Activated CD8-positive, alpha-beta memory T cell treated with anti-CD3 and anti-CD28 coated beads for 48 hours (primary cell): Measurements from ENCODE around the gene TMEM87B.
"Not testable (repeated sequence)": the region's sequence is repeated elsewhere in the genome, so short reads cannot be mapped to it uniquely, and the experiment has no call there.

Experiments used
- DNase-seq, 3 experiments: peaks; one replicate each; pipeline ENCODE4 v3.0.0-alpha.2; 2020; ENCODE audit warnings: low read depth in 2 of 3, low spot score in 2 of 3

The TMEM87B gene

DNA sequence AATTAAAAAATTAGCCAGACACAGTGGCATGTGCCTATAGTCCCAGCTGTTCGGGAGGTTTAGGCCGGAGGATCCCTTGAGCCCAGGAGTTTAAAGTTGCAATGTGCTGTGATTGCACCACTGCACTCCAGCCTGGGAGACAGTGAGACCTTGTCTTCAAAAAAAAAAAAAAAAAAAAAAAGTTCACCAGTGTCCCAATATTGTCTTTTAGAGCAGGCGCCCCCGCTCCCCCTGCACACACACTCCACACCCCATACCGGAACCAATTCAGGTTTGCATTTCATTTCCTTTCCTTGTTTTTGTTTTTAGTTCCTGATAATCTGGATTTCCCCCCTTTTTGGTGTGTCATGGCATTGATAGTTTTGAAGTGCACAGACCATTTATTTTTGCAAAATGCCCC lies 10.4 kb downstream of the TMEM87B start:
- DNase-seq: no peak

DNA sequence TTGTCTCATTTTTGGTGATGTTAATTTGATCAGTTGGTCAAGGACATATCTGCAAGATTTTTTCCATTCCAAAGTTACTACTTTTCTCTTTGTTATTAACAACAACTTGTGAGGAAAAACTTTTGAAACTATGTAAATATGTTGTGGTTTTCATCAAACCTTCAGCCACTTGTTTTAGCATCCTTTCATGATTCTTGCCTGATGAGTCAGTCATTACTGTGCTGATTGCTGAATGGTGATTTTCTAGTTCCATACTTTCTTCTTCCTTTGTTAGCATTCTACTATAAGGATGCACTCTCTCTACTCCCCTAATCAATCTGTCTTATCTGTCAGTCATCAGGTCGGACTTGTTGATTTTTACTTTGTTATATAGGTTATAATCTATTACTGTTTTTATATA lies 10.9 kb downstream of the TMEM87B start:
- no peak for DNase-seq

DNA sequence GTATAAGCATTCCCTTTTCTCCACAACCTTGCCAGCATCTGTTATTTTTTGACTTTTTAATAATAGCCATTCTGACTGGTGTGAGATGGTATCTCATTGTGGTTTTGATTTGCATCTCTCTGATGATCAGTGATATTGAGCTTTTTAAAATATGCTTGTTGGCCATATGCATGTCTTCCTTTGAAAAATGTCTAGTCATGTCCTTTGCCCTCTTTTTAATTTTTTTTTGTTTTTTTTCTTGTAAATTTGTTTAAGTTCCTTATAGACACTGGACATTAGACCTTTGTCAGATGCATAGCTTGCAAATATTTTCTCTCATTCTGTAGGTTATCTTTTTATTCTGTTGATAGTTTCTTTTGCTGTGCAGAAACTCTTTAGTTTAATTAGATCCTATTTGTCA lies 14.7 kb downstream of the TMEM87B start:
- not testable (repeated sequence) for DNase-seq

DNA sequence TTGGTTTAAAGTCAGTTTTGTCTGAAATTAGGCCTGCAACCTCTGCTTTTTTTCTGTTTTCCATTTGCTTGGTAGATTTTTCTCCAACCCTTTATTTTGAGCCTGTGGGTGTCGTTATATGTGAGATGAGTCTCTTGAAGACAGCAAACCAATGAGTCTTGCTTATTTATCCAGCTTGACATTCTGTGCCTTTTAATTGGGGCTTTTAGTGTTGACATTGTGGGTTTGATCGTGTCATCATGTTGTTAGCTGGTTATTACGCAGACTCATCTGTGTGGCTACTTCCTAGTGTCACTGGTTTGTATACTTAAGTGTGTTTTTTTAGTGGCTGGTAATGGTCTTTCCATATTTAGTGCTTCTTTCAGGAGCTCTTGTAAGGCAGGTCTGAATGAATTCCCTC lies 18.8 kb downstream of the TMEM87B start:
- DNase-seq: no peak

DNA sequence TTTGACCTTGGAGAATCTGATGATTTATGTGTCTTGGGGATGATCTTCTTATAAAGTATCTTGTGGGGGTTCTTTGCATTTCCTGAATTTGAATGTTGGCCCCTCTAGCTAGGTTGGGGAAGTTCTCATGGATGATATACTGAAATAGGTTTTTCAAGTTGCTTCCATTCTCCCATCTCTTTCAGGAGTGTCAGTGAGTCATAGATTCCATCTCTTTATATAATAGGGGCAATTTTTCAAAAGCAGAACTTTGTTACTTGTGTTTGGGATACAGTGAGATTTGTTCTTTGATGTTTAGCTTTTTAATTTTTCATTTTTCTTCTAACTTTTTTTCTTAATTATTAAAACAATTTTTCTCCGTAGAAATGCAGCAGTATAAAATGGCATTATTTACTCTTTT lies 19.4 kb downstream of the TMEM87B start:
- DNase-seq: no peak

DNA sequence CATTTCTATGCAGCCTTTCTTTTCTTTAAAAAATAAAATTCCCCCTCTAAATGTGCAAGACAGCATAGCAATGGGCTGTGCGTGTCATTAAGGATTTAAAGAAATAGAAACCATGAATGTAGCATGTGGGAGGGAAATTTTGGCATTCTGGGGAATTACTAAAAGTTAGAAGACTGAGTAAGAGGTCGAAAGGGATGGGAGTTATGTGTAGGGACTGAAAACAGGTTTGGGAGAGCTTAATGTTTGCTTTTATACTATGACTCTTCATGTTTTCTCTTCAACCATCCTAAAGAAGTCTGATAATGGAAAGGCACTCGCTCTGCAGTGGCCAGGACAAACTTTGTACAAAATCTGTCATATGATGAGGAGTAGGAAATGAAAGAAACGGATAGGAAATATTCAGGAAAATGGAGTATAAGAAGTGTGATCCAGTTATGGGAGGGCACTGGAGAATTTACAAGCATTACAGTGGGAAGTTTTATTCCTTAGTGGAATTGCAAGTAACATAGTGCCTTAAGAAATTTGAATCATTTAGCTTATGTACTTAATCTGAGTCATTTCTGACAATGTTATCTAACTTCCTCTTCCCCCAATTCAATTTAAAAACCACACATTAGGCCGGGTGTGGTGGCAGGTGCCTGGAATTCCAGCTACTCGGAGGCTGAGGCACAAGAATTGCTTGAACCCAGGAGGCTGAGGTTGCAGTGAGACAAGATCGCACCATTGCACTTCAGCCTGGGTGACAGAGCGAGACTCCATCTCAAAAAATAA lies 20.6 kb downstream of the TMEM87B start:
- DNase-seq: no peak

DNA sequence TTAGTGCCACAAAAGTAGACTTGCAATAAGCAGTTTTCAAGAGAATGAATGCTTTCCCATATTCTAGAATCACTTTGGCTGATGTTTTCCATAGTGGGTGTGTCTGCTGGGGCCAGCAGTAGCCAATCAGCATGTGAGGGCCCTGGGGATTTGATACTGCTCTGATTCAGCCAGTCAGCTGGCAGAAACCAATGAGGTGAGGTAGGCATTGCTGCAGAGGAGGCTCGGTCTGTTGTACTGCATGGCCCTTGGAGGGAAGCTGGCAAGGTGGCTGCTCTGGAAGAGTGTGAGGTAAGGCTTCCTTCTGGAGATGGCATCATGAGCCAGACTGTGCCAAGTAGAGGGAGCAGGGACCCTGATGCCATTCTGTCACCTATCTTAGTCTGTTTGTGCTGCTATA lies 22.7 kb downstream of the TMEM87B start:
- DNase-seq: no peak

DNA sequence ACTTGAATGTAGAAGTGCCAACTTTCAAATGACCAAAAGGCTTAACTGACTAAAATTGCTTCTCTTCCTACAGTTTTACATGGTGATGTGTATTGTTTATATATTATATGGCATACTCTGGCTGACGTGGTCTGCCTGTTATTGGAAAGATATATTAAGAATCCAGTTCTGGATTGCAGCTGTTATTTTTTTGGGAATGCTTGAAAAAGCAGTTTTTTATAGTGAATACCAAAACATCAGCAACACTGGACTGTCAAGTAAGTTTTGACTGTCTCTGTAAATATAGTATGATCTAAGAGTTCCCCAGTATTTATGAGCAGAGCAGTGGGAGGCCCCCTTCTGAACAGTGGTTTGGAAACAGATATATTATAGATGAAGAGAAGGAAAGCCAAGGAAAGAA lies 26.2 kb downstream of the TMEM87B start:
- DNase-seq: no peak

DNA sequence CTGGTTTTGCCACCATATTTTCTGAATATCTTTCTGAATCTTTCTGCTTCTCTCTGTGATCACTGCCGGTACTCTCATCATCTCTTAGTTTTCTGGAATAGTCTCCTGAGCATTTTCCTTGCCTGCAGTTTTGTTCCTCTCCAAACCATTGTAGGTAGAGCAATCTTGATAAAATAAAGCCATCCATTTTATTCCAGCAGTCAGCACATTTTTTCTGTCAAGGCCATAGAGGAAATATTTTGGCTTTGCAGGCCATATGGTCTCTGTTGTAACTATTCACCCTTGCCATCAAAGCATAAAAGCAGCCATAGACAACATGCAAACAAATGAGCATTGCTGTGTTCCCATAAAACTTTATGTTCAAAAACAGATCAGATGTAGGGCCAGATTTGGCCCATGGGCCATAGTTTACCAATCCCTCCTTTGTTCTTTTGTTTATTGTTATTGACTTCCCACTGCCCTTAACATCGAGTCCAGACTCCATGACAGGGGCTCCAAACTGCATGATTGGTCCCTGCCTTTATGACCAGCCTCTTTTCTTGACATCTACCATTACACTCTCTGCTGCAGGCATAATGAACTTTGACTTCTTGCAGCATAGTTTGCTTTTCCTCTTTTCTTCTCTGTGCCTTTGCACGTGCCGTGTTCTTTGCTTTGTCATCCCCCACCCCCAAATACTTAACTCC lies 29.8 kb downstream of the TMEM87B start:
- no peak for DNase-seq

DNA sequence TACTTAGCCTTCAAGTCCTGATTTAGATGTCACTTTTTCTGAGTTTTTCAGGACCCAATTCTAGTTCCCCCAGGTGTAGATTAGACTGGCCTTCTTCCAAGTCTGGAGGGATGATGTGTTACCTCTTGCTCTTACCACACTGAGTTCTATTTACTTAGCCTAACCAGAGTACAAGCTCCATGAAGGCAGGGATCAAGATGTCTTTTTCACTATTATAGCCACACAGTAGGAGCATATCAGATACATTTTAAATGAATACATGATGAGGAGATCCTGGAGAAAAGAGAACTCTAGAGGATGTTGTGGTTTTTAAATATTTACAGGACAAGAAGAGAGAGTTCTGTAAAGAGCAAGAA lies 30.3 kb downstream of the TMEM87B start:
- DNase-seq: no peak

DNA sequence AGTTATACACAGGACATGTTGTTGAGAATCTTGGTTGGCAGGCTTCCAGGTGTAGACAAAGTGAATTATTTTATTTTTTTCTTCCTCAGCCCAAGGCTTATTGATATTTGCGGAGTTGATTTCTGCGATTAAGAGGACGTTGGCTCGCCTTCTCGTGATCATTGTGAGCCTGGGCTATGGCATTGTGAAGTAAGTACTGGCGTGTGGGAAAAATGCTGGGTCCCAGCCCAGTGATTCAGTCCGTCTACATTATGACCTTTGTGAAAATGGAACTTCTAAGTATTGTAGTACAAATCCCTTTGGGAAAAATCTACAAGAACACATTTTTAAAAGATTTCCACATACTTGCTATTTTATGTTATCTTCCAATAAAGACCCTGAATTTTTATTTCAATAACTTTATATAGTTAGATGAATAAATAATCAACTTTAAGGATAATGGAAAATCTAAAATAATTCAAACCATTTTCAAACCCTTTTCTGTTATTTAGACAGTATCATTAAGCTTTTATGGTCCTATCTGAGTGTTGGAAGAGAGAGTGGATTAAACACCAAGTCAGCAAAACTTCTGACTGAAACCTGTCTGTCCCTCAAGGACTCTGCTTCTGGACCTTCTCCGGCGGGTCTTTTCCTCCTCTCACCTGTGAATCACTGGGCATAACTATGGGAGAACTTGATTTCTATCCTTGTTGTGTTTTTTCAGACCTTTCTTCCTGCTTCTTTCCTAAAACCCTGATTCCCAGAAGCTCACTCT lies 31.0 kb downstream of the TMEM87B start:
- DNase-seq: no peak

DNA sequence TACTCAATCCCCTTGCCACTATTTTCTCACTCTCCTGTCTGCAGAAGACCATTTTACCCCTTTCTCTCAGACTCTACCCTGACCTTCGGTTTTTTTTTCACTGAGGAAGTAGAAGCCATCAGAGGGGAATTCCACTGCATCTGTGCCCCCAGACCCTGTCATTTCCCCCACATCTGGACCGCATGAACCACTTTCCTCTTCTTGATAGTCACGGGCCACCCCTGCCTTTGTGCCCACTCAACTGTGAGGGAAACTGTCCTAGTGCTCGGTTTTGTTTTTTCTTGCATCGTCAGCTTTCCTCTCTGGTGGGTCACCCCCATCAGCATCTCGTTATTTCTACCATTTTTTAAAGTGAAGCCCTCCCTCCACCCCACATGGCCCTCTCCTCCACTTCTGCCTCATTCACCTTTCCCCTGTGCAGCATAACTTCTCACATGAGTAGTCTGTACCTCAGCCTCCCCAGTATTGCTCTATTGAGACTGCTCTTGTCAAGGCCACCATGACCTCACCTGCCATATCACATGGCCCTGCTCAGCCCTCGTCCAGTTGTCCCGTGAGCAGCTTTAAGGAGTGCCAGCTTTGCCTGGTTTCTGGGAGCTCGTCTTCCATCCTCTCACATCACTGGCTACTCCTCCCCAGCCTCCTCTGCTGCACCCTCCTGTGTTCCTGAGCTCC lies 32.4 kb downstream of the TMEM87B start:
- DNase-seq: no peak

DNA sequence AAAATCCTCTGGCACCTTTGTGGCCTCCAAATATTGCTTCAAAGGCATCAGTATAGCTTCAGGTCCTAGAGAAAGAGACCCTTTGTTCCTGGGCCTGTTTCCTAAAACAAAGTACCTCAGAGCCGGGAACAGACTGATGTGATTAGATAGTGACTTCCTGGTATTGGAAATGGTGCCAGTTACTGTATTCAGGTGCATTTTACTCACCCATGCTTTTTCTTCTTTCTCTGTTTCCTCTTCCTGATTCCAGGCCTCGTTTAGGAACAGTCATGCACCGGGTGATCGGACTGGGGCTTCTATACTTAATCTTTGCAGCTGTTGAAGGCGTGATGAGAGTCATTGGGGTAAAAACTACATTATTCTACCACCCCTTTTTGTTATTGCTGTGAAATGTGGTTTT lies 34.3 kb downstream of the TMEM87B start:
- no peak for DNase-seq

DNA sequence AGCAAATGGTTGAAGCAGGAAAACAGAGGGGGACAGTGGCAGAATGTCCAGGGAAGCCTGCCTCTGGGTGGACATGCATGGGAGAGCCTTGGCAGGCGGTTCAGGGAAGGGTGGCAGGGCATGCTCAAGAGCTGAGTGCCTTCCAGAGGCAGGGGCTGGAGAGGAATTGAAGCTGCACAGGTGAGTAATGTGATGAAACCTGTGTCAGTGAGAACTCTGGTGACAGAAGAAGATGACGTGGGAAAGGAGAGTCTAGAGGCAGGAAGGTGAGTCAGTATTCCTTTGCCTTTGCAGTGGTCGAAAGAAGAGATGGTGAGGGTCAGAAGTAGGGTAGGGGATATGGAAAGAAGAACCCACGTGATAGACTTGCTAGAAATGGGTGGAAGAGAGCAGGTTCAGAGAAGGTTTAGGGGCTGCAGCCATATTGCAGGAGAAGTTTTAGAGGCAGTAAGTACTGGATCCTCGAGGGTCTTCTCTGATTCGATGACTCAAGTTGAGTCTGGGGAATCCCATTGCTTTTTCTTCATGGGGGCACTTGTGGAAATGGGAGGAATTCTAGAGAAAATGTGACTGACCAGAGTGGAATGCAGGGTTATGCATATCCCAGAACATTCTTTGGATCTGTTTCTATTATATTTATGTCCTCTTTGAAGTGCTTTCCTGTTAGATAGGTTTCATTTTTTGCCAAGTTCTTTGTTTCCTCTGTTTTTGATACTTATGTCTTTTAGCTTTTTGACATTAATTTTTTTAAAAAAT lies 37.4 kb downstream of the TMEM87B start:
- DNase-seq: no peak

DNA sequence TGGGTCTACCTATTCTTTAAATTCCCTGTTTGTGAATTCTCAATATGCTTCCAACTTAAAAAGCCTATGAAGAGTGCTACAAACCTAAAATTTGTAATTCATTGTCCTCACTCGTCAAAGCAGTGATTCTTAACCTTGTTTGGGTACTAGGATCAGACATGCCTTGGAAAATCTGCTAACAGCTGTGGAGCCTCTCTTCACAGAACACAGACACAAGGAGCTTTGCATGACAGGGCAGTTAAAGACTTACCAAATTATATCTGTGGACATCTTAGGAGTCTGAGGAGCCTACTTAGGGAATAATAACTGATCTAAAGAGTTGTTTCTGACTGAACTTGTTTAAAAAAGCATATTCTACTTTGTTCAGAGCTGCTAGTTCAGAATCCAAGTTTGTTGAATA lies 38.1 kb downstream of the TMEM87B start:
- no peak for DNase-seq

DNA sequence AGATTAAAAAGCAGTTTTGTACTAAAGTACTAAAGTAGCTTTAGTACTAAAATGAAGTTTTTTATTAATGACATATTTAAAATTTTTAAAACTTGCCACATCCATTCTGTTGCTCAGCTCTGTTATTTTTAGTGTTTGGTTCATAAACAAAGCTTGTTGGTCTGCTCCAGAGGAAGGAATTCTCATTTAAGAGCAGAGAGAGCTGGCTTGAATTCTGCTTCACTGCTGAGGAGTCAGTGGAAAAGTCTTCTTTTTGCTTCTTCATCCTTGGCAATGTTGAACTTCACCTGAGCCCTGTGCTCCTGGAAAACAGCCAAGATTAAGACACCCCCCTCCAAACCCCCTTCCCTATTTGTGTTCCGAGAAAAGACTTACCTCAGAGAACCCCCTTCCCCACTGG lies 40.6 kb downstream of the TMEM87B start:
- no peak for DNase-seq

DNA sequence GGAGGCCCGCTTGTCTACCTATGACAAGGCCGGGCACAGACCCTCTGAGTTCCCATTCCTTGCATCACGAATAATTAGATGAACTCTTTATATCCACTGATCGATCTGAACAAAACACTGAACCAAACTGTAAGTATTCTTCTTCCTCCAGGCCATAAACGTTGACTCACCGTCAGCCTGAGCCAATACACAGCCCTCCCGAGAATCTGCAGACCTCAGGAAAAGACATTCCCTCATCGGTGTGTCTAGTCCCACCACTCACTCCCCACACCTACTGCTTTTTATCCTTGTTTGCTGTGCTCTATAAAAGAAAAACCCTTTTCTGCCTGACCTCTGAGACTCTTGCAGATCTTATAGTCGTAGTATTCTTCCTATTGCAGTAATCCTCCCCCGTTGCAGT lies 41.0 kb downstream of the TMEM87B start:
- DNase-seq: no peak

DNA sequence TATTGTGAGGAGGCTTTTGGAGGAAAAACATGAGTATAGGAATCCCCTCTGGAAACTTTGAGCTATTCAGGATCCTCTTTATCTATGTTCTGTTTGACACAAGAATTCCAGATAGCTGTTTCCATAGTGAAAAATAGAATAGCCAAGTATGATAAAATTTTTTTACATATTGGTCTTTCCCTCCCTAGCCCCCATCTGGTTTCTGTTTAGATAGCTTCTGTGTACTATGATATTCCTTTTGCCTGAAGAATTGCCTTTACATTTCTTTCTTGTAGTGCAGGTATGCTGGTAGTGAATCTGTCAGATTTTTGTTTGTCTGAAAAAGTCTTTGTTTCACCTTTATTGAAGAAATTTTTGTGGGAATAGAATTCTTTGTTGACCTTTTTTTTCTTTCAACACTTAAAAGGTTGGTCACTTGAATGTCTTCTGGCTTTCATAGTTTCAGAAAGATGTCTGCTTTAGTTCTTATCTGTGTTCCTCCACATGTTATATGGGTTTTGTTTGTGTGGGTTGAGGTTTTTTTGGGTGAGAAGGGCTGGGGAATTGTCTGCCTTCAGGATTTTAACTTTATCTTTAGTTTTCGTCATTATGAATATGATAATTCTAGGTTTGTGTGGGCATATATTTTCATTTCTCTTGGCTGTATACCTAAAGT lies 53.2 kb downstream of the TMEM87B start:
- DNase-seq: no peak

DNA sequence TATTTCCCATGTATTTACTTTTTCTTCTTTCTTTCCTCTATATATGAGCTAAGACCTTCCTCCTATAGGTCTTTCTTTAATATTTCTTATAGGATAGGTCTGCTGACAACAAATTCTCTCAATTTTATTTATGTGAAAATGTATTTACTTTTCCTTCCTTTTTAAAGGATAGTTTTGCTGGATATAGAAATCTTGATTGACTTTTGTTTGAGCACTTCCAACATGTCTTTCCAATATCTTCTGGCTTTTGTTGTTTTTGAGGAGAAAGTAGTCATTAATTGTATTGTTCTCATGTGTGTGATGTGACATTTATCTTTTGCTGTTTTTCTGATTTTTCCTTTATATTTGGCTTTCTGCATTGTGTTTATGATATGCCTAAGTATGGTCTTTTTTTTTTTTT lies 54.2 kb downstream of the TMEM87B start:
- DNase-seq: no peak

DNA sequence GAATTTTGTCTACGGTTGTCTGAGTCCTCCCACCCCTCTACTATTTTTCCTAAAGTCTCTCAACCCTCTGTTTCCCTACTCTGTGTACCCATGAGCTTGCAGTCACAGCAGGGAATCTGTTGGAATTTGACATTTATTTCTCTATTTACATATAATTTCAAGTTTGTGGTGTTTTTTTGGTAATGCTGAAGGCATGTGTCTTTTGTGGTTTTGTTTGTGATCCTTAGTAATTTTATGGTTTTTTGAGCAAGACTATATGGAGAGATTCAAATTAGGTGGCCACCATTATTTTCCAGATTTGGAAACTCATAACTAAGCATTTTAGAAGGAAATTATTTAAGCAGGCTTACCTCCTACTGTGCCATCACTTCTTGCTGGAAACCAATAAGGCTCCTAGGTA lies 55.9 kb downstream of the TMEM87B start:
- DNase-seq: no peak

DNA sequence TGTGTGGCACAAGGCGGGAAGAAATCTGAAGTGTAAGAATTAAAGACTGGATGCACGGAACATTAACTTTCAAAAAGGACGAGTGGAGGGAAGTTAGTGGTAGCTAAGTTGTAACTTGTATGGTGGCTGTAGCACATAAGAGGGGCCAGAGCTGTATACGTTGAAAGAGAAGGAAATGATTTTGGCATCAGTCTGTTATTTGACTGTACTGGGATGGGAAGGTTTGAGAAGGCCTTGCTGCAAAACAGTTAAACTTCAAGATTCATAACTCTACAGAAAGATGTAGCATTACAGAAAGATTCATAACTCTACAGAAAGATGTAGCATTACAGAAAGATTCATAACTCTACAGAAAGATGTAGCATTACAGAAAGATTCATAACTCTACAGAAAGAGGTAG lies 58.3 kb downstream of the TMEM87B start:
- not testable (repeated sequence) for DNase-seq
